GM19468 (cell line): Measurements from ENCODE around the gene RPL38.

Experiments
- ATAC-seq: cut with Tn5 transposase; IDR thresholded peaks from one replicate; pipeline ENCODE4 v1.9.1; 2021; ENCODE audit warnings: mild to moderate bottlenecking, moderate library complexity, moderate number of reproducible peaks; ENCODE audit not compliant: unreplicated experiment; ENCODE audit errors: extremely low read depth

RPL38 gene

DNA sequence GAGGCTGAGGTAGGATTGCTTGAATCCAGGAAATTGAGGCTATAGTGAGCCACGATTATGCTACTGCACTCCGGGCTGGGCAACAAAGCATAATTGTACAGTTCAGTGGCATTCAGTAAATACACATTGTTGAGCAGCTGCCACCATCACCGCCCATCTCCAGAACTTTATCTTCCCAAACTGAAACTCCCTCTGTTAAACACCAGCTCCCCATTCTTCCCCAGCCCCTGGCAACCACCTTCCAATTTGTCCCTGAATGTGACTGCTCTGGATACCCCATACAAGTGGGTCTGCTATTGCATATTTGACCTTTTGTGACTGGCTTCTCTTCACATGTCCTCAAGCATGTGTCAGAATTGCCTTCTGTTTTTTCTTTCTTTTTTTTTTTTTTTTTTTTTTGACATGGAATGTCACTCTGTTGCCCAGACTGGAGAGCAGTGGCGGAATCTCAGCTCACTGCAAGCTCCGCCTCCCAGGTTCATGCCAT, 2.9 kb downstream of the RPL38 start:
- ATAC-seq = no peak

DNA sequence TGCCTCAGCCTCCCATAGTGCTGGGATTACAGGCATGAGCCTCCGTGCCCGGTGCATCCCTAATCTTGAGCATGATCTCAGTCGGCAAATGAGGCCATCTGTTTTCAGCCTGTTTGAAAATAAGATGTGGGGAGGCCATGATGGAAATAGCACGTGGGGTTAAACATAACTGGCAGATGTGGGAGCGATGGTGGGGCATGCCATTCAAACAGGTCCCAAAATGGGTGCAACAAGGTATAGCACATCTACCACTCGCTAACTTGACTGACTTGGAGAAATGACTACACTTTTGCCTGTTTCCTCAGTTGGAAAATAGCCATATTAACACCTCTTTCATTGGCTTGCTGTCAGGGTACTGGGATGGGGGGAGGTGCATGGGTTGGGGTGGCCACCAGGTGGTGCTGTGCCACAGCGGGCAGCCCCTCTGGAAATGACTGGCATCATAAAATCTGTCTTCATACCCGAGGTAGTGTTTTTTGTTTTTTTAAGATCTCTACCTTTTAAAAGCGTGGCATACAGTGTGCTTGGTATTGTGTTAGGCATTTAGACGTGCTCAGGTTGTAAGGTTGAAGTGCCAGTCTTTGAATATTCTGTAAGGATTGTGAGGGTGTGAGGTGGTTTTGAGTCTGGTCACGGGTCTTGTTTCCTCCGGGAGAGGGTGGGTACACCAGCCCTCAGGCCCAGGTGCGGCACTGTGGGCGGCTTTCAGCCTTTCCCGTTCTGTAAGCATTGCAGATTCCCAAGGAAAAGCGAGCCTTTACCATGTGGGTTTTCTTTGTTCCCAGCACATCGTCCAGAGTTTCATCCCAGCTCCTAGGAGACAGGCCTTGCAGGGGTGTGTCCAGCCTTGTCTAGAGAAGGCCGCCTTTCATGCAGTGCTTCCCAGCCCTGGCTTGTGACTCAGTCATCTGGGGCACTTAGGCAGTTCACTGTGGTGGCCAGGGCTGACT, 7.0 kb downstream of the RPL38 start:
- ATAC-seq = no peak

DNA sequence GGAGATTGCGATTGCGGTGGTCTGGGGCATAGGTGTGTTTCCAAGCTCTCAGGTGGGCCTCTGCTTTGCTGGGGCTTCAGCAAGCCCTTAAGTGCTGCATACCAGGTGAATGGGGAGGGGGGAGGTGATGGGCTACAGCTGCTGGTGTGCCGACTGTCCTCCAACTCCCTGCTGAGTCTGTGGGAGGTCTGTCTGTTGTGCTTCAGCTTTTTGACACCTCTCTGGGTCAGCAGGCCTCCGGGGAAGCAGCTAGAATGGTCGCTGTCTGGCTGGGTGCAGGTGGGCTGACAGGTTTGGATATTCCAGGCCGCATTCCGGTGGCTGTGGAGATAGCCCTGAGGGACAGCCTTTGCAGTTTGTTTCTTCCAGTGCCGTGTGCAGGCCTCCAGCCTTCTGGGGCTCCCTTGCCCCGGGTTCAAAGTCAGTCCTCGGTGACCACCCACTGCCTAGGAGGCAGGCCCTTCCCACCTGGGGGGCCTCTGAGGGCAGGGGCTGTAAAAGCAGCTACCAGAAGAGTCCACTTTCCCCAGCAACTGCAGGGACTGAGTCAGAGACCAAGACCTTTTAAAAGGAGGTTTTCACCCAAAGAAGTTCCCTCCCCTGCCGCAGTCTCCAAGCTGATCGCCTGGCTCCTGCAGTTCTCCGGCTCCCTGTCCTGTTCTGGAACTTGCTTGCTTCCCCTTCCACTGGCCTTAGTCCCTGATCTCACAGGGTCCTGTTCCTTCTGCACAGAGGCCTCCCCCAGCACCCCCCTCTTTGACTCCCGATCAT, 7.8 kb downstream of the RPL38 start:
- ATAC-seq = no peak

DNA sequence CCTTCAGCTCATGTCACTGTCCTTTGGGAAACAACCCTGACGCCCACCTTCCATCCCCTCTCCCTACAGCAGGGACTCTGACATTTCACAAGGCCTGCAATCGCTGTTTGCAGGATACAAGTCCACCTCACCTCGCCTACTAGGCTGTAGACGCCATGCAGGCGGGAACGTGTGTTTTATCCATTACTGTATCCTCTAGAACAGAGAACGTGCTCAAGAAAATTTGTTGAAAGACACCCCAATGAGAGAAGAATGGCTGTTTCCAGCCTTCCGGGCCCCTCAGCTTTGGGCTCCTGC, 8.4 kb downstream of the RPL38 start:
- ATAC-seq = no peak

DNA sequence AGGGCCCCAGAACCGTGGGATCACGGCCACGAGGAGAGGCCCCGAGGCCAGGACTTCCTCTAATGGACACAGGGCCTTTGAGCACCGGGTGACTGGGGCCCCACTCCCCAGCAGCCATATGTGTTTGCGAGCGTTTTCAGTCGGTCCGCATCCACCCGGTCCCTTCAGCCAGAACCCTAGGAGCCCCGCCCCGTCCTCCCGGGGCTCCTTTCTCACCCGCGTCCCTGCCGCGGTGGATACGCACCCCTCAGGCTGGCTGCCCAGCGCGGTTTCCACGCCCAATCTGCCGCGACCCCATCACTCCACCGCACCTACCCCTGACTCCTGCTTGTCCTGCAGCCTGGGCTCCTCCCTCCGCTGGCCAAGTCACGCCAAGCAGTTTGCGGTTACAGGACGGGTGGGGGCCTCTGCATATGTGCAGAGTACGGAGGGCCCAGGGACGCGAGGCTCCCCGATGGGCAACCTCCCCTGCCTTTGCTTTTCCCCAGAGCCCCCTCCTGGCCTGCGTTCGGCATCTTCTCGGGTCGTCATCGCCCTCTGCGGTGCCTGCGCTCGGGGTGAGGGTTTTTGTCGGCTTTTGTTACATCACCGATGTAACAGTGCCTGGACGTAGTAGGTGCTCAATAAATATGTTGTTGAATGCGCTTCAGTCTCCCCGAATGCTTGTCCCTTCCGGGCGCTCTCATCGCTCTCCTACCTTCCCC, 8.9 kb downstream of the RPL38 start:
- no peak for ATAC-seq

DNA sequence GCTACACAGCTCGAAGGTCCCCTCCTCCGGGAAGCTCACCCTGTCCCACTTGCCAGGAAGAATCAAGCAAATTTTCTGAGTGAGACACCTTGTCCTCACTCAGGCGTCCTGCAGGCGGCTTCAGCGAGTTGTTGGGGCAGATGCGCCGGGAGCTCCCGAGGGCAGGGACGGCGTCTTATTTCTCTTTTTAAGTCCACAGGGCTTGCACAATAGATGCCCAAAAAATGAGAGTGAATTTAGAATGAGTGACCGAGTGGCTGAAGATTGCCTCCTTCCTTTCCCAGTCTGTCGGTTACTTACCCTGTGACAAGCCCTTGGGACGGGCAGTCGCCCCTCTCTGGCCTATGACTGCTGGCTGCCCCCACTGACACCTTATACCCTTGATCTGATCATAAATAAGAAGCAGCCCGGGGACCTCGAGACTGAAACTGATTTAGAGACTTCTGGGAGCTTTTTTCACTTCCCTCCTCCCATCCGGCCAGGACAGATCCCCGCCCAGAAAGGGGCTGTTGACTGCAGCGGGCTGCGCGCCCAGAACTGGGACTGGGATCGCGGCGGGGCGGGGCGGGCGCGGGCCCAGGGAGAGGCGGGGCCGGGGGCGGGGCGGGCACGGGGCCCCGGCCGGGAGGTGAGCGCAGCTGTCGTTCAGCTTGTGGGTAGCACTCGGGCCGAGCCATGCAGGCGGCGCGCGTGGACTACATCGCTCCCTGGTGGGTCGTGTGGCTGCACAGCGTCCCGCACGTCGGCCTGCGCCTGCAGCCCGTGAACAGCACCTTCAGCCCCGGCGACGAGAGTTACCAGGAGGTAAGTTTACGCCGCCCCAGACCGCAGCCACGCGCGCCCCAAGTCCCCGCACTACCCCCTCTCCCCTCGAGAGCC, 9.7 kb downstream of the RPL38 start, which contains the start of gene TTYH2:
Gene TTYH2 (plus strand): TSS at position 659 of the 879 bp plus-strand sequence. CDS start 17 bp downstream, at position 676.
- peak; percentile 29 for ATAC-seq

DNA sequence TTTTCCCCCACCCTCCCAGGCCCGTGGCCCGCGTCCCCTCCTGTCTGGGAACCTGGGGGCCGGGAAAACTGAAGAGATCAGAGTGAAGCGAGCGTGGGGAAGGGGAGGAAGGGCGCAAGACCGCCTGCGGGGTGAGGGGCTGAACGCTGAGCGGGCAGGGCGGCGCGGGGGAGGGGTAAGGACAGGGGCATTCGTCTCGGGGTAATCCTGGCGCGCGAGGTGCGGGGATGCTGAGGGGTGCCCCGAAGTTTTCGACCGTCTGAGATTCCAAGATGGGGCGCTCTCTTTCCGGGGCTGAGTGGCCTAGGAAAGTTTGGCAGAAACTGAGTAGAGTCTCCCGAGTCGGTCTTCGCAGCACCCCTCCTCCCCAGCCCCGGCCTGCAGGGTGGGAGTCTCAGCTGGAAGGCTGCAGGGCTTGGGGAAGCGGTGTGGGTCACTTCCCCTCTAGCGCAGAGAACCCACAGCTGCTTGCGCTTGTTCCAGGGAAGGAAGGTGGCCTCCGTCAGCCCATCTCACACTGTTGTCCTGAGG, 10.4 kb downstream of the RPL38 start:
- ATAC-seq = no peak

DNA sequence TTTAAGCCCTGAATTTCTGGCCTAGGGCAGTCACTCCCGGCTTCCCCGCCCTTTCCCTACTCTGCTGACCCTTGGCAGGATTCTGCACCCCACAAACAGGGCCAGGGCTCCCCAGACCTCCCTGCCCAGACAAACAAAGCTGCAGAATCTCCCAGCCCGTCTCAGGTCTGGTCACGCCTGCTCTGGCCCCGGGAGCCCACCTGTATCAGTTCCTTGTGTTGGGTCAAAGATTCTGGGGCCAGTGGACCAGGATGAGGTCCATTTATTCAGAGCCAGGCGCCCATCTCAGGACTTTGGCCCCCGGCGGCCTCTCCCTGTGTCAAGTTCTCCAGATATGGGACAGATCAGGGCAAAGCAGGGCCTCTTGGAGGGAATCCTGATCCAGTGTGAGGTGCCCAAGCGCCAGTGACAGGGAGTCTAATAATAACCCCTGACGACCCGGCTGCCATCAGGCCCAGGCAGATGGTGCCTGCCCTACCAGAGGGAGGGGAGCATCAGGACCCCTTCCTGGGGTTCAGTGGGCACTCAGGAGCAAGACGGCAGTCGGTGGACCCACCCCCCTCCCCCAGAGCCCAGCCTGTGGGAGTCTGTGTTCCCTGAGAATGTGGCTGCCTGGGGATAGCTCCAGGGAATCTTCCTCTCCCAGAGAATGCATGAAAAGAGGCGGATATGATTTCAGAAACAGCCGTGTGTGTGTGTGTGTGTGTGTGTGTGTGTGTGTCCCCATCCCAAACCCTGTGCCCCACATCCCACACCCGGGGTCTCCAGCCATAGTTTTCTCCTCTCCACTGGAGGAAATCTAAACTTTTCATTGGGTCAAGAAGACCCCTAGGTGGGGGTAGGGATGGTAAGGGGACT, 11.2 kb downstream of the RPL38 start:
- ATAC-seq = no peak

DNA sequence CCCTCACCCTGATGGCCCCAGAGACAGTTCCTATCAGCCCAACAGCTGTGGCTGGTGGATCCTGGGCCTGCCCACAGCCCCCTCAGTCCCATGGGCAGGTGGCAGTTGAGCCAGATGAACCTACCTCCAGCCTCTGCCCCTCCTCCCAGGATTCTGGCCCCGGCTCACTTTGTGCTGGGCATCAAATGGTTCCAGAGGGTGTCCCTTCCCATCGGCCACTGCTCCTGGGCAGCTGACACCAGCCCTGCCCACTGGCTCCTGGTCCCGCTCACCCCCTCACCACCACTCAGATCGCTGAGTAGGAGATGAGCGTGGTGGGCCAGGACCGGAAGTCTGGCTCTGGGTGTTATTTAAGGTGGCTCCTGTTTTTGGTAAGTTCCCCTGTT, 11.9 kb downstream of the RPL38 start:
- ATAC-seq = no peak

DNA sequence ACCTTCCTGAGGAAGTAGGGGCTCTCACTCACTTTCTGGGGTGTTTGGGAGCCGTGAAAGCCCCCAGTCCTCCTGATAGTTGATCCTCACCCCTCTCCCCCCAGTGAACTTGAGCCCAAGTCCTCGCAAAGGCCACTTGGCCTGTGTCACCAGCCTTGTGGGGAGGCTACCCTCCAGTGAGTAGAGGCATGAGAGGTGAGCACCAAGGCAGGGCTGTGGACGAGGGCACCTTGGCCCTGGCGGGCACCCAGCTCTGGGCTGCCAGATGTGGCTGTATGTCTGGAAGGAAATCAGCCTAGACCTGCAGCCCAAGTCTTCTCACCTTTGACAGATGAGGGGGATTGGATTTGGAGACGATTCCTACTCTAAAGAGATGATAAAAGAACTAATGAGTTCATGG, 13.0 kb downstream of the RPL38 start:
- ATAC-seq = no peak

DNA sequence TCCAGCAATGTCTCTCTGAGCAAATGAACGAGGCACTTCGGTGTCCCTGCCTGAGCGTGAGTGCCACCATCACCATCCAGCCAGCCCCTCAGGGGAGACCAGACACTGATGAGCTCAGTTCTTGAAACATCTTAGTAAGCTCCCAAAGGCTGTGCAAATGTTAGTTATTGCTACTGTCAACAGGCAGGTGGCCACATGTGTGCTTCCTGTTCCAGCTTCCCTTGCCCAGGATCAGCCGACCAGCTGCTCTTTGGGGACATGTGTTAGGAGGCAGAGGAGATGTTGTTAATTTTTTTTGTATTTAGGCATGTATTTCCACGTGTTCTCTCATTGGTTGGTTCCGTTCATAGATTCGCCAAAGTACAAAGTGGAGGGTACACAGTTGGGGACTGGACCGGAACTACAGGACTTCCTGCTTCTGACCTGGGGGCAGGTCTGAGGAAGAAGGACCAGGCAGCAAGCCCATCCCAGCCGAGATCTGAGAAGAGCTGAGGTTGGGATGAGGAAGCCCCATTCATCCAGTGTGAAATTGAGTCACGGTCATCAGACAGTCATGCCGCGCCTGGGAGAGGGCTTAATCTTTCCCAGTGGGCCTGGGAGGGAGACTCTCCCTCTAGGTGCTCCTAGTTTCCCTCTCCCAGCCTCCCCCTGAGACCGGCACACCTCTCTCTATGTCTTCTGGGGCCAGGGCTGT, 13.7 kb downstream of the RPL38 start:
- ATAC-seq = no peak

DNA sequence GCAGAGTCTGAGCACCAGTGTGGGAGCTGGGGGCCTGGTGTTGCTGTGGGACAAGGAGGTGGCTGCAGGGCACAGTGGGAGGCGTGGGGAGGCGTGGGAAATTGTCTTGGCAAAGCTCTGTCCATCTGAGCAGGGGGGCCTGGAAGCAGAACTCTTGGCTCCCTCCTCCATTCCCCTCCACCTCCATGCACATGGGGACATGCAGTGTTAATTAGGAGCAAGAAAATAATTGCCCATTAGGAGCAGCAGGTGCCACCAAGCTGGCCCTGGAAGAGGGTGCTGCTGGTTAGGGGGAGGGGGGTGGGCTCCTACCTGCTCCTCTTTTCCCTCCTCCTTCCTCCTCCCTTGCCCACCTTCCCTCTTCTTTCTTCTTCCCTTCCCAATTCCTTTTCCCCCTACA, 14.4 kb downstream of the RPL38 start:
- ATAC-seq = no peak

DNA sequence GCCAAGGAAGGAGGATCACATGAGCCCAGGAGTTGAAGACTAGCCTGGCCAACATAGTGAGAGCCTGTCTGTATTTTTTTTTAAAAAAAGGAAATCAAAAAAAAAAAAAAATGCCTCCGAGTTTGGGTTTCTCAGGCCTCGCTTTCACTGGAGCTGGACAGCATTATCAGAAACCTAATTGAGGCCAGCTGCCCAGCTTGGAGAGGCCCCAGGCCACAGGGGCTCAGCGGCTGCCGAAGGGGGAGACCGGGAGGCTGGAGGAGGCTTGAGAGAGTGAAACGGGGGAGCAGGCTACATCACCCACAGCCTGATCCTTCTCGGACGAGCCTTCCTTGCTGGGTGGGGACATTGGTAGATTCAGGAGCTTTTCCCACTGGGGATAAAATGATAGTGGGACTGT, 15.0 kb downstream of the RPL38 start:
- ATAC-seq = no peak

DNA sequence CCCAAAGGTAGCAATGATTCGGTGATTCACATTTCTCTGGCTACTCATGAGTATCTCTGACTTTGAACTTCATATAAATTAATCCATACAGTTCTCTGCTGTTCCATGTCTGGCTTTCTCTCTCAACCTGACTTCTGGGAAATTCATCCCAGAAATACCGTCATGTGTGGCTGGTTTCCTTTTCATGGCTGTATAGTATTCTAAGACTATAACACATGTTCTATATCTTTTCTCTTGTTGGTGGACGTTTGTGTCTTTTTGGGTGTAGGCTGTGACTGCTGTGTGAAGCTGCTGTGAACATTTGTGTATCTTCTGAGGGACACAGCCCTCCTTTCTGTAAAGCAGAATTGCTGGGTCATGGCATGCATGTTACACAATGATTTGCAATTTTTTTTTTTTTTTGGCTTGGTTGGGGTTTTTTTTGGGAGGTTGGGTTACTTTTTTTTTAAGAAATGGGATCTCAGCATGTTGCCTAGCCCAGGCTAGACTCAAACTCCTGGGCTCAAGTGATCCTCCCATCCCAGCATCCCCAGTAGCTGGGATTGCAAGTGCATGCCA, 16.2 kb downstream of the RPL38 start:
- no peak for ATAC-seq

DNA sequence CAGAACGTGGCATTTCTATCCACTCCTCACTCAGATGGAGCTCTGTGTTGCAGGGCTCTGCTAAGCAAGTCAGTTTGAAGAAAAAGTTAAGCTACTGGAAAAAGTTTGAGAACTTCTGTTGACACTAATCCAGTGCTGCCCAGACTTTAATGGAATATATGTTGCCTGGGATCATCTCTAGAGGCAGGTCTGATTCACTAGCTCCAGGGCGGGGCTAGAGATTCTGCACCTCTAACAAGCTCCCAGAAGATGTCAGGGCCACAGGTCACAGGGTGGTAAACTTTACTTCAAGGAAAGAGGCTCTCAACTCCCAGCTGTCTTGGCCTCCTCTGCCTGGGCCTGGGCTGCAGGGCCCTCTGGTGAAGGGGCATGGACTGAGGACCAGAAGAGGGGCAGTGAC, 16.7 kb downstream of the RPL38 start:
- ATAC-seq = no peak

DNA sequence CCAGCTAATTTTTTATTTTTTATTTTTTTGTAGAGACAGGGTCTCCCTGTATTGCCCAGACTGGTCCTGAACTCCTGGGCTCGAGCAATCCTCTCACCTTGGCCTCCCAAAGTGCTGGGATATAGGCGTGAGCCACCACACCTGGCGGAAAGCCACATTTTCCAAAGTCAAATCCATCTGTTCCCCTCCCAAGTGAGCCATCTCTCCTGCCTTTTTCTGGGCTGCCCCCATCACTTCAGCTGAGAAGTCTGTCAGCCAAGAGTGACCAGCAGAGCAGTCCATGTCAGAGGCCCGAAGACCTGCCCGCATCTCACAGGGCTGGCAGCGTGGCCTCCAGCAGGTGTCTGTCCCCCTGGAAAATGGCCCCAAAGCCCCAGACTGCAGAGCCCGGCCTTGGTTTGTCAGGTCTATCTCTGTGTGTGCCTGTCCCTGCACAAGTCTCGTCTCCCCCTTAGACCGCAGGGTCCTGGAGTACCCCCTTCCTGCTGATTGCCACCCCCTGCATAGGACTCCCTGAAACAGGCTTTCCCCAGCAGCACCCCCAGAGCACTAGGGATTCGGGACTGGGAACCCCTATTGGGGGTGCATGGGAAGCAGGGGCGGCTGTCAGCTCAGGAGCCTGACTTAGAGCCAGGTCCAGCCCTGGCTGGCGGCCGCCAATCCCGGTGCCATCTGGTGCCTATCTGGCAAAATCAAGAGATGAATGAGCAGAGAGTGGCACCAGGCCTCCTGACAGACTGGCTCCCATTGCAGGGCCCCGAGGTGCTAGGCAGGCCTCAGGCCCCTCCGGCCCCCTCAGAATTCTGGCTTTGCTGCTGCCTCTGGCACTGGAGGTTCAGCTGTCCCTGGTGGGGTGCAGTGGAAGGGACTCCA, 17.7 kb downstream of the RPL38 start:
- ATAC-seq = no peak

DNA sequence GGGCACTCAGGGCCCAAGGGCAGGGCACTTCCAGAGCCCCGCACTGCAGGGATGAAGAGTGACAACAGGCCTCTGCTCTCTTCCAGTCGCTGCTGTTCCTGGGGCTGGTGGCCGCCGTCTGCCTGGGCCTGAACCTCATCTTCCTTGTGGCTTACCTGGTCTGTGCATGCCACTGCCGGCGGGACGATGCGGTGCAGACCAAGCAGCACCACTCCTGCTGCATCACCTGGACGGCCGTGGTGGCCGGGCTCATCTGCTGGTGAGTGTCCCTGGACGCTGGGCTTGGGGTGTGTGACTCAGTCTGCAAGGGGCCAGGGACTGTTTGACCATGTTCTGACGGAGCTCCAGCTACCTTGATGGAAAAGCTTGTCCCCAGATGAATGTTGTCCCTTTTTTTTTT, 18.9 kb downstream of the RPL38 start:
- ATAC-seq = no peak
